Mucosa of gallbladder (tissue), 1 donor: Measurements from ENCODE around the gene UBB. TPM values are rescaled to one million over a fixed set of nuclear protein-coding genes. Genes with fewer than 3 reads are reported as not detected.
A peak's percentile ranks its signal among the peaks of the same experiment; 100 is the strongest.

Source experiments
- DNase-seq: peaks from one replicate; pipeline ENCODE4 v3.0.0-alpha.2; 2020; ENCODE audit warnings: low spot score
- total RNA-seq: library from RNA; stranded (reverse); gene quantifications from one replicate; pipeline ENCODE4 v1.2.1, GENCODE V29; 2021
- donor health status: DM: no; HTN: no; CAD: no.

Gene UBB
- total RNA-seq, 1 donor from 2014 or later = 2,437 TPM

GRCh38 chr17:16417896-16418684, 37.2 kb downstream of the UBB start:
- DNase-seq = no peak

GRCh38 chr17:16418685-16419068, 37.8 kb downstream of the UBB start:
- DNase-seq = no peak

GRCh38 chr17:16419074-16419928, 38.4 kb downstream of the UBB start:
- DNase-seq = no peak

- no peak for DNase-seq
These were observed 39.0 kb downstream of the UBB start for GRCh38 chr17:16419929-16420271.

GRCh38 chr17:16422416-16422815, 41.5 kb downstream of the UBB start:
- DNase-seq = no peak

GRCh38 chr17:16423226-16423872, 42.5 kb downstream of the UBB start:
- no peak for DNase-seq

- no peak for DNase-seq
These were observed 44.3 kb downstream of the UBB start for GRCh38 chr17:16425202-16425601.

GRCh38 chr17:16425698-16426659, 45.1 kb downstream of the UBB start:
- DNase-seq = no peak

GRCh38 chr17:16427020-16427419, 46.1 kb downstream of the UBB start:
- DNase-seq = no peak

- peak; percentile 47 for DNase-seq
These were observed 47.4 kb downstream of the UBB start for GRCh38 chr17:16428098-16428882.

- DNase-seq = no peak
These were observed 48.2 kb downstream of the UBB start for GRCh38 chr17:16429083-16429482.

GRCh38 chr17:16430650-16431049, 49.8 kb downstream of the UBB start:
- DNase-seq = no peak

- no peak for DNase-seq
These were observed 51.1 kb downstream of the UBB start for GRCh38 chr17:16432017-16432416.

Other genes starting within 250 kb of the UBB start
- 139 TPM for gene NCOR1, start 165.6 kb upstream of the UBB start, total RNA-seq
- gene PIGL, start 163.9 kb upstream of the UBB start, total RNA-seq = 23.5 TPM
- gene CENPV, start 27.6 kb upstream of the UBB start, total RNA-seq = 37.8 TPM
- gene TRPV2, start 34.5 kb downstream of the UBB start, total RNA-seq = 31.0 TPM
- 7.0 TPM for gene LRRC75A, start 111.1 kb downstream of the UBB start, total RNA-seq
- gene ZNF287, start 188.1 kb downstream of the UBB start, total RNA-seq = 7.7 TPM